Measurements from ENCODE around the gene MGAM2. TPM values are rescaled to one million over a fixed set of nuclear protein-coding genes. Genes with fewer than 3 reads are reported as not detected.

The MGAM2 gene
- total and polyA plus RNA-seq, 2 of the 4 experiments (the other 2 are of a cell fraction): not detected

- Histone ChIP-seq H4K20me1 (ENCODE audit: insufficient read depth, low read length) (no peaks in the 10 kb centered on the region), H3K4me1 (ENCODE audit: control insufficient read depth, insufficient read depth, low read length) (no peaks in the 10 kb centered on the region), H2AFZ (replicated peaks; ENCODE audit: low read length, poor library complexity) (no peak overlapping the region), H2BK15ac (ENCODE audit: low read depth, low read length) (no peak overlapping the region), H3K56ac (ENCODE audit: extremely low read depth, insufficient read depth, low read length) (no peak overlapping the region), H3K23ac (ENCODE audit: low read depth, low read length) (no peak overlapping the region), H3K14ac (replicated peaks; ENCODE audit: low read depth, low read length) (no peak overlapping the region), H2BK5ac (ENCODE audit: low read depth, low read length, poor library complexity, severe bottlenecking) (no peak overlapping the region), H3K4ac (ENCODE audit: low read depth, low read length) (no peak overlapping the region), H3K27me3 (ENCODE audit: control insufficient read depth, insufficient read depth, low read length) (no peaks in the 10 kb centered on the region), H3K27ac (ENCODE audit: insufficient read depth, low read length) (no peak overlapping the region), H3K9me1 (ENCODE audit: insufficient read depth, low read length) (no peaks in the 10 kb centered on the region), H3K79me1 (ENCODE audit: low read depth in 1 of 2, low read length in 2 of 2) (no peaks in the 10 kb centered on the region), H4K8ac (ENCODE audit: low read depth in 2 of 2, low read length in 2 of 2) (no peak overlapping the region), H2AK5ac (ENCODE audit: low read depth, low read length) (no peak overlapping the region), H4K91ac (ENCODE audit: insufficient read depth, low read depth, low read length) (no peak overlapping the region), H3K4me3 (ENCODE audit: insufficient read depth, low read depth, low read length) (no peak overlapping the region), H2BK120ac (ENCODE audit: low read depth, low read length) (no peak overlapping the region), H3K4me2 (ENCODE audit: low read depth, low read length) (no peak overlapping the region), H3K36me3 (ENCODE audit: control insufficient read depth, insufficient read depth, low read length) (no peaks in the 10 kb centered on the region), H4K5ac (ENCODE audit: low read depth, low read length) (no peak overlapping the region), H2AK9ac (replicated peaks; ENCODE audit: low read depth, low read length, poor library complexity) (no peak overlapping the region), H2BK20ac (ENCODE audit: low read depth, low read length) (no peak overlapping the region), H3K9me3 (ENCODE audit: control insufficient read depth, insufficient read depth, low read length) (peaks cover 9% of the 10 kb centered on the region), H3K9ac (ENCODE audit: low read depth, low read length) (no peak overlapping the region), H3K18ac (ENCODE audit: low read depth, low read length) (no peak overlapping the region)
- CTCF ChIA-PET: no interaction called here
- ATAC-seq (ENCODE audit: low read depth) (no peak), DNase-seq (no peak)
- in situ Hi-C loops (cut with MboI; ENCODE audit: low sequenced_read_pairs): no loop called here
- POLR2A ChIA-PET (ENCODE audit: unreplicated experiment): no interaction called here
- TF ChIP-seq MXI1 (IDR thresholded peaks at IDR 0.05; ENCODE audit: borderline replicate concordance, low read depth, low read length) (no peak), CHD1 (IDR thresholded peaks at IDR 0.05; ENCODE audit: low read depth, low read length) (no peak), SMC3 (IDR thresholded peaks at IDR 0.05; ENCODE audit: low read depth, low read length) (no peak), MAFK (IDR thresholded peaks at IDR 0.05; ENCODE audit: low read depth, low read length) (no peak), POLR2A (IDR thresholded peaks at IDR 0.05; ENCODE audit: low read depth, low read length) (no peak), MAZ (IDR thresholded peaks at IDR 0.05; ENCODE audit: borderline replicate concordance, low read depth, low read length) (no peak), NFE2L2 (IDR thresholded peaks at IDR 0.05; ENCODE audit: low read depth, low read length) (no peak), RAD21 (IDR thresholded peaks at IDR 0.05; ENCODE audit: low read length) (no peak), BHLHE40 (IDR thresholded peaks at IDR 0.05; ENCODE audit: low read depth, low read length) (no peak)
- TF ChIP-seq, protein P1, sequence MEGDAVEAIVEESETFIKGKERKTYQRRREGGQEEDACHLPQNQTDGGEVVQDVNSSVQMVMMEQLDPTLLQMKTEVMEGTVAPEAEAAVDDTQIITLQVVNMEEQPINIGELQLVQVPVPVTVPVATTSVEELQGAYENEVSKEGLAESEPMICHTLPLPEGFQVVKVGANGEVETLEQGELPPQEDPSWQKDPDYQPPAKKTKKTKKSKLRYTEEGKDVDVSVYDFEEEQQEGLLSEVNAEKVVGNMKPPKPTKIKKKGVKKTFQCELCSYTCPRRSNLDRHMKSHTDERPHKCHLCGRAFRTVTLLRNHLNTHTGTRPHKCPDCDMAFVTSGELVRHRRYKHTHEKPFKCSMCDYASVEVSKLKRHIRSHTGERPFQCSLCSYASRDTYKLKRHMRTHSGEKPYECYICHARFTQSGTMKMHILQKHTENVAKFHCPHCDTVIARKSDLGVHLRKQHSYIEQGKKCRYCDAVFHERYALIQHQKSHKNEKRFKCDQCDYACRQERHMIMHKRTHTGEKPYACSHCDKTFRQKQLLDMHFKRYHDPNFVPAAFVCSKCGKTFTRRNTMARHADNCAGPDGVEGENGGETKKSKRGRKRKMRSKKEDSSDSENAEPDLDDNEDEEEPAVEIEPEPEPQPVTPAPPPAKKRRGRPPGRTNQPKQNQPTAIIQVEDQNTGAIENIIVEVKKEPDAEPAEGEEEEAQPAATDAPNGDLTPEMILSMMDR (conservative IDR thresholded peaks at IDR 0.05; ENCODE audit: low read depth, low read length): no peak
- TF ChIP-seq, protein P2, sequence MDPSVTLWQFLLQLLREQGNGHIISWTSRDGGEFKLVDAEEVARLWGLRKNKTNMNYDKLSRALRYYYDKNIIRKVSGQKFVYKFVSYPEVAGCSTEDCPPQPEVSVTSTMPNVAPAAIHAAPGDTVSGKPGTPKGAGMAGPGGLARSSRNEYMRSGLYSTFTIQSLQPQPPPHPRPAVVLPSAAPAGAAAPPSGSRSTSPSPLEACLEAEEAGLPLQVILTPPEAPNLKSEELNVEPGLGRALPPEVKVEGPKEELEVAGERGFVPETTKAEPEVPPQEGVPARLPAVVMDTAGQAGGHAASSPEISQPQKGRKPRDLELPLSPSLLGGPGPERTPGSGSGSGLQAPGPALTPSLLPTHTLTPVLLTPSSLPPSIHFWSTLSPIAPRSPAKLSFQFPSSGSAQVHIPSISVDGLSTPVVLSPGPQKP (IDR thresholded peaks at IDR 0.05; ENCODE audit: borderline replicate concordance, low read depth, low read length): no peak
- BruUV-seq (replicated peaks): no TSS peak
- 31% methylated on average over 4 of the region's 9 CpGs; no CpG with 5 or more reads in 1 of the 2 experiments for WGBS, 2 experiments (ENCODE audit: extremely low coverage in 2 of 2, insufficient read length in 1 of 2)
- intact Hi-C loops (cut with micrococcal nuclease): no loop called here
- dilution Hi-C loops (cut with HindIII; ENCODE audit: low sequenced_read_pairs, unreplicated experiment): no loop called here
Measured at GRCh38 chr7:142196066-142196840, 84.7 kb downstream of the MGAM2 start.

Data from IMR-90 (cell line).